ENCODE results near the gene TRIM14. TPM values are rescaled to one million over a fixed set of nuclear protein-coding genes. Genes with fewer than 3 reads are reported as not detected.

The TRIM14 gene
- total RNA-seq, 2 donors from 2014 or later, result 2.1 to 4.9 TPM

GRCh38 chr9:98107926-98108325 lies 11.1 kb downstream of the TRIM14 start:
- Histone ChIP-seq H3K9me3 (no peaks in the 10 kb centered on the region), H3K36me3 (replicated peaks in 1 of 2; ENCODE audit: insufficient read depth in 1 of 2, low read depth in 2 of 2) (no peaks in the 10 kb centered on the region), H3K4me1 (no peaks in the 10 kb centered on the region), H3K27me3 (no peaks in the 10 kb centered on the region), H3K4me3 (no peak overlapping the region), H3K27ac (peak overlapping the region in 1 of 4 donors; percentile 49)
- ATAC-seq (no peak), DNase-seq (no peak)
- intact Hi-C loops (cut with DNase I), result no loop called here
- TF ChIP-seq CTCF (IDR thresholded peaks at IDR 0.05) (no peak), POLR2A (IDR thresholded peaks at IDR 0.05) (no peak)
- 94 to 100% methylated on average over 2 of the region's 2 CpGs for WGBS, 2 donors

GRCh38 chr9:98105006-98105405 lies 14.0 kb downstream of the TRIM14 start:
- intact Hi-C loops (cut with DNase I), result no loop called here
- H3K27ac ChIP-seq, result no peak overlapping the region
- WGBS, 2 donors, result 90 to 100% methylated on average over 1 to 7 of the region's 7 CpGs
- ATAC-seq, result no peak
- H3K36me3 ChIP-seq (replicated peaks in 1 of 2; ENCODE audit: insufficient read depth in 1 of 2, low read depth in 2 of 2), result no peaks in the 10 kb centered on the region
- H3K9me3 ChIP-seq, result no peaks in the 10 kb centered on the region
- H3K4me3 ChIP-seq, result no peak overlapping the region
- H3K27me3 ChIP-seq, result no peaks in the 10 kb centered on the region
- TF ChIP-seq CTCF (IDR thresholded peaks at IDR 0.05) (no peak), POLR2A (IDR thresholded peaks at IDR 0.05) (no peak)
- no peaks in the 10 kb centered on the region for H3K4me1 ChIP-seq
- no peak for DNase-seq

GRCh38 chr9:98104445-98104881 lies 14.6 kb downstream of the TRIM14 start:
- WGBS, 2 donors, result 73 to 81% methylated on average over 3 of the region's 3 CpGs
- H3K4me1 ChIP-seq, result no peaks in the 10 kb centered on the region
- no peaks in the 10 kb centered on the region for H3K9me3 ChIP-seq
- no peak overlapping the region for H3K4me3 ChIP-seq
- intact Hi-C loops (cut with DNase I), result no loop called here
- DNase-seq, result no peak
- TF ChIP-seq POLR2A (IDR thresholded peaks at IDR 0.05), result no peak
- no peak for TF ChIP-seq CTCF (IDR thresholded peaks at IDR 0.05)
- no peaks in the 10 kb centered on the region for H3K27me3 ChIP-seq
- no peaks in the 10 kb centered on the region for H3K36me3 ChIP-seq (replicated peaks in 1 of 2; ENCODE audit: insufficient read depth in 1 of 2, low read depth in 2 of 2)
- no peak for ATAC-seq
- H3K27ac ChIP-seq, result no peak overlapping the region

- no peaks in the 10 kb centered on the region for H3K36me3 ChIP-seq (replicated peaks in 1 of 2; ENCODE audit: insufficient read depth in 1 of 2, low read depth in 2 of 2)
- peaks cover 6% of the 10 kb centered on the region for H3K4me1 ChIP-seq
- WGBS, 2 donors, result 47 to 65% methylated on average over 6 of the region's 6 CpGs
- H3K27me3 ChIP-seq, result no peaks in the 10 kb centered on the region
- no peak for TF ChIP-seq CTCF (IDR thresholded peaks at IDR 0.05)
- TF ChIP-seq POLR2A (IDR thresholded peaks at IDR 0.05), result peak in 1 of 3 donors; percentile 16
- ATAC-seq (no peak), DNase-seq (peak in 1 of 4 donors; percentile 48)
- no peak overlapping the region for H3K27ac ChIP-seq
- intact Hi-C loops (cut with DNase I), result no loop called here
- H3K4me3 ChIP-seq, result no peak overlapping the region
- H3K9me3 ChIP-seq, result no peaks in the 10 kb centered on the region
Measured at GRCh38 chr9:98101868-98102273, 17.2 kb downstream of the TRIM14 start.

- Histone ChIP-seq H3K4me1 (peaks cover 6% of the 10 kb centered on the region), H3K27ac (no peak overlapping the region), H3K27me3 (no peaks in the 10 kb centered on the region), H3K9me3 (no peaks in the 10 kb centered on the region), H3K4me3 (no peak overlapping the region), H3K36me3 (replicated peaks in 1 of 2; ENCODE audit: insufficient read depth in 1 of 2, low read depth in 2 of 2) (no peaks in the 10 kb centered on the region)
- TF ChIP-seq POLR2A (IDR thresholded peaks at IDR 0.05) (no peak), CTCF (IDR thresholded peaks at IDR 0.05) (no peak)
- DNase-seq, result no peak
- 88 to 90% methylated on average over 7 of the region's 7 CpGs for WGBS, 2 donors
- intact Hi-C loops (cut with DNase I), result no loop called here
- ATAC-seq, result no peak
Measured at GRCh38 chr9:98101416-98101815, 17.6 kb downstream of the TRIM14 start.
